Lower leg skin (tissue), 4 donors: Measurements from ENCODE around the gene AKT2. TPM values are rescaled to one million over a fixed set of nuclear protein-coding genes. Genes with fewer than 3 reads are reported as not detected.

Source experiments
- DNase-seq, 2 donors: peaks; one replicate each; pipeline ENCODE4 v3.0.0-alpha.2; 2019; ENCODE audit warnings: low spot score in 2 of 2
- H3K4me3 ChIP-seq: fragments of 200-600 bp; sonication (generic); 2 replicates; pipeline ENCODE4 v1.5.1; 2017; ENCODE audit warnings: mild to moderate bottlenecking, low read depth; ENCODE audit not compliant: poor library complexity, severe bottlenecking
- POLR2A ChIP-seq, 2 donors: fragments of 450-650 bp; IDR thresholded peaks; one replicate each; pipeline ENCODE4 v1.6.1; 2016 to 2017; ENCODE audit warnings: antibody characterized with exemption in 2 of 2, mild to moderate bottlenecking in 1 of 2, moderate library complexity in 1 of 2
- WGBS, 2 donors: methylation state at CpG; one replicate each; pipeline ENCODE4 v1.1.5; 2018; 5-methylcytosine and 5-hydroxymethylcytosine counted together
- intact Hi-C: fragments of 100-400 bp; cut with DNase I; formaldehyde crosslinking; loops from one replicate; pipeline ENCODE4 v1.15.0; 2023; ENCODE audit warnings: low total_unique reads
- total RNA-seq, 4 donors: library from RNA; depleted of rRNA; stranded (reverse); fragments of >200 nt; gene quantifications; one replicate each; pipeline ENCODE4 v1.1.0, GENCODE V29; 2016
- TF ChIP-seq, protein P1 (sequence below), 3 donors: fragments of 450-650 bp; IDR thresholded peaks; one replicate each; pipeline ENCODE4 v1.5.1; 2016; ENCODE audit warnings: antibody characterized with exemption in 3 of 3, mild to moderate bottlenecking in 3 of 3, moderate library complexity in 2 of 3

AKT2 gene
- total RNA-seq, 4 donors from 2014 or later, result 71.1 to 129 (median 82.2) TPM

DNA sequence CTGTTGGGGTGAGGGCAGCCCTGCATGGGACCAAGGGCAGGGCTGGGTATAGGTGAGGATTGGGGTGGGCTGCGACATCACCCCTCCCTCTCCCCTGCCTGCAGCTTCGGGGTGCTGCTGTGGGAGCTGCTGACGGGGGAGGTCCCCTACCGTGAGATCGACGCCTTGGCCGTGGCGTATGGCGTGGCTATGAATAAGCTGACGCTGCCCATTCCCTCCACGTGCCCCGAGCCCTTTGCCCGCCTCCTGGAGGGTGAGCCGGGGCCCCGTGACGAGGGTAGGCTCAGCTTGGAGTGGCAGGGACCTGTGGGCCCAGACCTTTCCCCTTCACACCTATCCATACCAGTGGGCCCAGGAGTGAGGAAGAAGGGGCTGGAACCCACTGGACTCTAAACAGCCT lies 80.8 kb downstream of the AKT2 start:
- DNase-seq, result no peak
- intact Hi-C loops, result no loop called here
- TF ChIP-seq, protein P1, sequence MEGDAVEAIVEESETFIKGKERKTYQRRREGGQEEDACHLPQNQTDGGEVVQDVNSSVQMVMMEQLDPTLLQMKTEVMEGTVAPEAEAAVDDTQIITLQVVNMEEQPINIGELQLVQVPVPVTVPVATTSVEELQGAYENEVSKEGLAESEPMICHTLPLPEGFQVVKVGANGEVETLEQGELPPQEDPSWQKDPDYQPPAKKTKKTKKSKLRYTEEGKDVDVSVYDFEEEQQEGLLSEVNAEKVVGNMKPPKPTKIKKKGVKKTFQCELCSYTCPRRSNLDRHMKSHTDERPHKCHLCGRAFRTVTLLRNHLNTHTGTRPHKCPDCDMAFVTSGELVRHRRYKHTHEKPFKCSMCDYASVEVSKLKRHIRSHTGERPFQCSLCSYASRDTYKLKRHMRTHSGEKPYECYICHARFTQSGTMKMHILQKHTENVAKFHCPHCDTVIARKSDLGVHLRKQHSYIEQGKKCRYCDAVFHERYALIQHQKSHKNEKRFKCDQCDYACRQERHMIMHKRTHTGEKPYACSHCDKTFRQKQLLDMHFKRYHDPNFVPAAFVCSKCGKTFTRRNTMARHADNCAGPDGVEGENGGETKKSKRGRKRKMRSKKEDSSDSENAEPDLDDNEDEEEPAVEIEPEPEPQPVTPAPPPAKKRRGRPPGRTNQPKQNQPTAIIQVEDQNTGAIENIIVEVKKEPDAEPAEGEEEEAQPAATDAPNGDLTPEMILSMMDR (IDR thresholded peaks at IDR 0.05), result no peak
- TF ChIP-seq POLR2A (IDR thresholded peaks at IDR 0.05), result no peak
- 97% methylated on average over 16 of the region's 16 CpGs for WGBS, 2 donors
- no peak overlapping the region for H3K4me3 ChIP-seq

DNA sequence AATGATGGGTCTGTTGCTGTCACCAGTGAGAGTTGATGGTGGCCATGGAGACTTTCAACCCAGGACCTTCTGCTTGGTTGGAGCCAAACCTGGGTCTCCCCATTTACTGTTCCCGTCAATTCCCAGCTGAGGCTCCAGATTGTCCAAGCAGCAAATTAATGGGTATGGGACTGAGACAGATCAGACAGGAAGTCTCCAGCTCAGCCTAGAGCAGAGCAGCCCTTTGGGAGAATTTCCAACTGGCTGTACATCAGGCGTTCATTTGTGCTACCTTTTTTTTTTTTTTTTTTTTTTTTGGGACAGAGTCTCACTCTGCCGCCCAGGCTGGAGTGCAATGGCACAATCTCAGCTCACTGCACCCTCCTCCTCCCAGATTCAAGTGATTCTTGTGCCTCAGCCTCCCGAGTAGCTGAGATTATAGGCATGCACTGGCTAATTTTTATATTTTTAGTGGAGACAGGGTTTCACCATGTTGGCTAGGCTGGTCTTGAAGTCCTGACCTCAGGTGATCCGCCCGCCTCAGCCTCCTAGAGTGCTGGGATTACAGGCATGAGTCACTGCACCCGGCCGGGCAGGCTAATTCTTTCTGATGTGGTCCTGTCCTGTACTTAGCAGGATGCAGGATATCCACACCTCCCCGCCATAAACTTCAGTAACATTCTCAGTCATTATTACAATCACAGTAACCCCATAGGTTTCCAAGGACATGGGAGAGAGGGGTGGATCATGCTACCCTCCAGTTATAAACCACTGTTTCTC lies 84.6 kb downstream of the AKT2 start:
- 77% methylated on average over 9 of the region's 9 CpGs for WGBS, 2 donors
- intact Hi-C loops, result no loop called here
- TF ChIP-seq POLR2A (IDR thresholded peaks at IDR 0.05), result no peak
- TF ChIP-seq, protein P1 (IDR thresholded peaks at IDR 0.05), result no peak

DNA sequence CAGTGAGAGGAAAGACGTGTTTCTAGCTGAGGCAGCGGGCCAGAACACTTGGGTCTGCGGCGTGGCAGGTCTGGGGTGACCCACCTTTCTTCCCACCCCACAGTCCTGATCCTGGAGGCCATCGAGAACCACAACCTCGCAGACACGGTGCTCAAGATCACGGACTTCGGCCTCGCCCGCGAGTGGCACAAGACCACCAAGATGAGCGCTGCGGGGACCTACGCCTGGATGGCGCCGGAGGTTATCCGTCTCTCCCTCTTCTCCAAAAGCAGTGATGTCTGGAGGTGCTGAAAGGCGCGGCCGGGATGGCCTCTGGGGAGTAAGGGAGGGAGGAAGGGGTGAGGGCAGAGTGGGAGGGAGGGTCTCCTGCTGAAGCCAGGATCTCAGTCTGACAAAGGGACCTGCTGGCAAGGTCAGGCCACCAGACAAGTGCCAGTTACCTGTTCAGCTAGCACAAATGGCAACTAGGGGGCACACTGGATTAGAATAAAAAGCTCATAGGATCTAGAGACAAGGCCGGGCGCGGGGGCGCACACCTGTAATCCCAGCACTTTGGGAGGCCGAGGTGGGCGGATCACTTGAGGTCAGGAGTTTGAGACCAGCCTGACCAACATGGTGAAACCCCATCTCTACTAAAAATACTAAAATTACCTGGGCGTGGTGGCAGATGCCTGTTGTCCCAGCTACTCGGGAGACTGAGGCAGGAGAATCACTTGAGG lies 86.7 kb downstream of the AKT2 start:
- no peak overlapping the region for H3K4me3 ChIP-seq
- 96 to 98% methylated on average over 29 of the region's 29 CpGs for WGBS, 2 donors
- no peak for TF ChIP-seq POLR2A (IDR thresholded peaks at IDR 0.05)
- TF ChIP-seq, protein P1 (IDR thresholded peaks at IDR 0.05), result no peak
- intact Hi-C loops, result no loop called here
- no peak for DNase-seq

More for the DNA sequence above, 84.6 kb downstream of the AKT2 start:
- no peak for DNase-seq
- no peak overlapping the region for H3K4me3 ChIP-seq

DNA sequence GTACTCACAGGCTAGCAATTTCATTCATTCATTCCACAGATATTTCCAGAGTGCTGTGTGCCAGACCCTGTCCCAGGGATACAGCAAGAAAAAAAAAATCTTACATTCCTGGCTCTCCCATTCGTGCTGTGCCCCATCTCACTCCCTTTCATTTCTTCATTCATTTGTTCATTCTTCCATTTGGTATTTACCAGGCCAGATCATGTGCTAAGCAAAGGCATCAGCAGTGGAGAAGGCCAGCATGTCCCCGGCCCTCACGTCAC lies 91.6 kb downstream of the AKT2 start:
- TF ChIP-seq, protein P1 (IDR thresholded peaks at IDR 0.05), result no peak
- TF ChIP-seq POLR2A (IDR thresholded peaks at IDR 0.05), result no peak
- no peak for DNase-seq
- intact Hi-C loops, result no loop called here
- WGBS, 2 donors, result 76 to 85% methylated on average over 3 of the region's 3 CpGs
- no peak overlapping the region for H3K4me3 ChIP-seq

DNA sequence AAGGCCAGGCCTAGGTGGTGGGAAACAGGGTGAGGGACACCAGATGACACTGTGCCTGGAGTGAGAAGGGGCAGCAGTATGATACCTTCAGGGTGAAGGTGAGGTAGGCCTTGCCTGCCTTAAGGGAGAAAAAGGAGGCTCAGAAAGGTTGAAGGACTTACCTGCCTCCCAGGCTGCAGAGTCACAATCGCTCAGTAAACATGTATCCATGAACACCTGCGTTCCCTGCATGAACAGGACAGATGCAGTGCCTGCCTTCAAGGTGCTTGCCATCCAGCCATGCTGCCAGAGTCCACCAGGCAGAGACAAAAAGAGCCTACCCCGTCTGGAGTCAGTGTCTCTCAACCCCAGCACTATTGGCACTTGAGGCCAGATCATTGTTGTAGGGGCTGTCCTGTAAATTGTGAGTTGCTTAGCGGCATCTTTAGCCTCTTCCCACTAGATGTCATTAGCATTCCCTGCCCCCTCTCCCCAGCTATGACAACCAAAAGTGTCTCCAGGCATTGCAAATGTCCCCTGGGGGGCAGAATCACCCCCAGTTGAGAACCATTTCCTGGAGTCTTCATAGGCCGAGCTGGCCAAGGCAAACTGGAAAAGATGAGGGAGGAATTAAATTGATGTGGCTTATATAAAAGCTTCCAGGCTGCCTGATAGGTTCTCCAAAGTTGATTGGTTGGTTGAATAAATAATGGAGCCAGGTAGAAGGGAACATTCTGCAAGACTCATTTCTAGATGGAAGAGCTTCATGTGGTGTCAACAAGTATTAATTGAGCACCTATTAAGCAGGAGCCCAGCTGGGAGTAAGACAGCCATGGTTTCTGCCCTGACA lies 92.2 kb downstream of the AKT2 start:
- no peak overlapping the region for H3K4me3 ChIP-seq
- TF ChIP-seq POLR2A (IDR thresholded peaks at IDR 0.05), result no peak
- TF ChIP-seq, protein P1 (IDR thresholded peaks at IDR 0.05), result no peak
- DNase-seq, result no peak
- intact Hi-C loops, result no loop called here
- 82 to 92% methylated on average over 5 of the region's 5 CpGs for WGBS, 2 donors
